ENCODE data around the gene SPATS2L.
"Not testable (repeated sequence)": the region's sequence is repeated elsewhere in the genome, so short reads cannot be mapped to it uniquely, and the experiment has no call there.

Gene SPATS2L

DNA sequence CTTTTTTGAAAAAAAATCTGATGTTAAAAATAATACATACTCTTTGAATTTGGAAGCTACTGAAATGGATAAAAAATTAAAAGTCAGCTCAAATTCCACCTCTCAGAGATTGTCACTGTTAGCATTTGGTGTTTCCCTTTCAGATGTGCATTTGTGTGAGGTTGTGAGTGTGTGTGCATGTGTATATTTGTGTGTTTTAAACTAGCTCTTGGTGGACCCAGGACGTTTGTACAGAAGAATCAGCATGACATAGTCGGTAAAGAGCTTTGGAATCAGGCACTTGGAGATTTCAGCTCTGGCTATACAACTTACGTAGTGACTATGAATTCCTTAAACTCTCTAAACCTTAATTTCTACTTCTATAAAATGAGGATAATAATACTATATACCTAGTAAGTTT is 14.5 kb downstream of the SPATS2L start:
- no peak for DNase-seq

DNA sequence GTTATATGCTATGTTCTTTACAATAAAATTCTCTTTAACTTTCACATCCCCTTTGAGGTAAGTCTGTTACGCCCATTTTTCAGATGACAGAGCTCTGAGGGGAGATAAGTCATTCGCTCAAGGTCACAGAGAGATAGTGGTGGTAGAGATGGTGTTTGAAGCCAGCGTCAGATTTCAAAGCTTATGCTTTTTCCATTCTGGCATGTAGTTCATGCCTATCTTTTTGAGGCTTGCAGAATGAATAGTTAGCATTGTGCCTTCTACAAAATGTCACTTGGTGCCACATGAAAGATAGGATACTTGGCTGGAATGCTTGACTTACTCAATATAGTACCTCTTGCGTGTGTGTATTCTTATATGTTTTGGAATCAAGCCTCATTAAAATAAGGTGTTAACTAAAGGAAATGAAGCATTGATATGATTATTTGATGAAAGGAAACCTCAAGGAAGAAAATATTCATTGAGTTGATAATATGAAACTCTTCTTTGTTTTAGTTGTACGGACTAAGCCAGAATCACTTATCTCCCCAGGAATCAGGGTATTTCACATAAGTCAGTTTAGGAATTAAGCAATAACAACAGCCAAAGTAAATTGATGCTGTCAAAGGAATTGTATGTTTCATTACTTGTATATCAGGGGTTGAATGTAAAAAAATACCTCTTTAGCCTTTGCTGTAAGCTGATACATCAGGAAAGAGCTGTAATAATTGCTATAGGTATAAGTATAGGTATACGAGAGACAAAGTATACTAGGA is 15.5 kb downstream of the SPATS2L start:
- no peak for DNase-seq

DNA sequence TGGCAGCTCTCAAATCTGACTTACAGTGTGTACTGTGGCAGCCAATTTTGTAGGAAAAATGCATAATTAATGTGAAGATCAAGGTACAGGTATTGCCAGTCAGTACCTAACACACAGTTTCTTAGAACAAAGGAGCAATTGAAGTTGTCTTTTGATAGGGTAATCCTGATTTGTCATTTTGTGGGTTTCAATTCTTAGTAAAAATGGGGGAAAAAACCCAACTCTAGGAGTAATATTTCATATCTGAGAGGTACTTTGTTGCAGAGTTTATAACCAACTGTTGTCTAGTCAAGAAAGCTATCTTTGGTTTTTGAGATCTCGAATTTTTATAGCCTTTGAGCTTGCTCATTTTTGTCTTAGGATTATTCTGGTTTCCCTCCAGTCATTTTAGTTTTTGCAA is 16.1 kb downstream of the SPATS2L start:
- DNase-seq = no peak

DNA sequence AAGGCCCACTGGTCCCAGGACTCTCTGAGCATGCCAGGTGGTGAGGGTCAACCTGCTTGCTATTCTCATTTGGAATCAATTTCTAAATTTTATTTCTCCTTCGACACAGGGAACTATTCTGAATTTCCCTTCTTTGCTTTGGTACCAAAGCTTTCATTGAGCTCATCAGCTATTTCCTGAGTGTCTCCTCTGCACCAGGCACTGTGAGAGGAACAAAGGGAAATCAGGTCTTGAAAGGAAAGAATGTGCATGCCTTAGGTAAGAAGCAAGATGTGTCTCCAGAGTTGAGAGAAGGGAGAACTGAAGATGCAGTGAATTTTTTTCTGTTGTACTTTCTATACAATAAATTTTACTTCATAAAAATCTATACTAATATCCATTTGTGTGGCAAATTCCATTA is 17.9 kb downstream of the SPATS2L start:
- DNase-seq = no peak

DNA sequence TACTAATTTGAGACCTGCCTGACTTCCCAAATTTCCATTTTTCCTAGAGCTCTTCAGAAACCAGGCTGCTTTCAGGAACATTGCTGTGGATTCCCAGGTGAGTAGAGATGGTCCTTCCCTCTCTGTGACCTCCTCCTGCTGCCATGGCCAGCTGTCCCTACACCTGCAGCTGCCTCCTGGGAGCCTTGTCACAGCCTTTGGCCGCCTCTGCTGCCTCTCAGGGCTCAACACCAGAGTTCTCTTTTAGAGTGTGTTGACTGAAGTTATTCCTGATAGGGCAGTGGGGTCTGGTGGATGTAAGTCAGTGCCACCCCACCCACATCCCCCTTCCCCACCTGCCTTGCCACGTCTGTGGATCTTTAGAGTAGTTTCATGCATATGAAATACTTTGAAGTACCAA is 22.9 kb downstream of the SPATS2L start:
- no peak for DNase-seq

DNA sequence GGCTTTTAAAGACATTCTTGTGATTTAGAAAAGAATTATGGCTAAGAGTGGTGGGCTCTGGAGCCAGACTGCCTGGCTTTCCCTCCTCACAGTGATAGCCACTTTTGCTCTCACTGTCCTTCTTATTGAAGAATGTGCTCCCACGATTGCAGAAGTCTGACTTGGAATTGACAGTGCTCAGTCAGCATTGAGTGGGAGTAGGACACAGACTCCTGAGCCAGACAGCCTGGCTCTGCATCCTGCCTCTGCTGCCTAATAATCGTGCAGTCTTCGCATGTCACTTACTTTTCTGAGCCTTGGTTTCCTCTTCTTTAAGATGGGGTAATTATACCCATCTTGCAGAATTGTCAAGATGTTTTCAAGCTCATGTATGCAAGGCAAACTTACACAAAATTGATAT is 23.3 kb downstream of the SPATS2L start:
- DNase-seq = no peak

DNA sequence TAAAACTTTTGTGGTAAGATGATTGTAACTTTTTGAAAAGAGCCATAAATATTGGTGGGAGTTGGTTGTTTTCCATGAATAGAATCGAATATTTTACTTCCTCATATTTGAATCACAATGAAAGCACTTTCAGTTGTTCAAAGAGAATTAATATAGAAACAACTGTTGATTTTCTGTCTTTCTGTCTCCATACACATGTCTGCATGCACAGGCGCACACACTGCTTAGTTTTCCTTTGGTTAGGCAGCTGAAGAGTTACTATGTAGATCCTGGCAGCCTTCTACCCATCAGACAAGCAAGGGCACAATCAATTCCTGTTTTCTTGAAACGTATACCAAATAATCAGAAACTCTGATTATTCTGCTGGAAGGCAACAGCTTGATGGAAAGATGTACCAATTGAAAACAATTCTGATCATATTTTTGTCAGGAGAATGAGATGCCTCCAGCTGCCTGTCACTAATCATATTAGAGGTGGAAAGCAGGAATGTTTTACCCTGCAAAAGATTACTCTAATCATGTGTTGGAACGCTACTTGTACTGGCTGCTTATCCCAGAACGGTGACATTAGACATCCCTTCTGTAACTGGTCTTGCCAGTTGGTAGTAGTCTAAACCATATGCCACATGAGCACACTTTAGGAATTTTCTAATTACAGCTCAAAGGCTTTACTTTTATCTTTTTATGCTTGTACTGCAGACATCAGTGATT is 24.0 kb downstream of the SPATS2L start:
- no peak for DNase-seq

DNA sequence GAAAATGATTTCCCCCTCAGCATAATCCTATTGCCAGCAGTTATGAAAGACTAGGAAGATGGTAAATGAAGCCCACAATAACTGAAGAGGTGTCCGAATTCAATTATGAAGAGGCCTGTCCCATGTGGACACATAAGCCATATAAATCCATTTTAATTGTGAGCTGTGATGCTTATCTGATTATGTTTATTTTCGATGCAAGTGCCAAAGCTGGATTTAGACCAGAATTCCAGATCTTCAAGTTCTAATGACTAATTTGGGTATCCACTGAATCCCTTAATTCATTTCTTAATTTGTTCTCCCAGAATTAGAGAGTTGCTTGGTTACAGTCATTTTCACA is 24.5 kb downstream of the SPATS2L start:
- no peak for DNase-seq

DNA sequence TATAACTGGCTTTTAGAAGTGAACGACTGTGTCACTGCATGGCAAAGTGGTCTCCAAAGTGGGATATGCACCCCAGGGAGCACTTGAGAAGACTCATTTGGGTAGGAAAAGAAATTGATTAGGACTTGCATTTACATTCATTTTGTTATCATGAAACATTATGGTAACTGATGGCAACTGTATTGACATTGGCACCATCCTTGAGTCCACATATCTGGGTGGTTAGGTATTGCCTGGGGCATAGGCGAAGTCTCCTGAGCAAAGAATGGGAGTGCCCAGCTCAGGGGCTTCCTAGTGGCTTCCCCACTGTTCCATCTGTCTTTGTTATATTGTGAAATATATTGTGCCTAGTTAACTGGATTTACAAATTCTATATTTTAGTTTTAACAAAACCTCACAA is 29.2 kb downstream of the SPATS2L start:
- no peak for DNase-seq

DNA sequence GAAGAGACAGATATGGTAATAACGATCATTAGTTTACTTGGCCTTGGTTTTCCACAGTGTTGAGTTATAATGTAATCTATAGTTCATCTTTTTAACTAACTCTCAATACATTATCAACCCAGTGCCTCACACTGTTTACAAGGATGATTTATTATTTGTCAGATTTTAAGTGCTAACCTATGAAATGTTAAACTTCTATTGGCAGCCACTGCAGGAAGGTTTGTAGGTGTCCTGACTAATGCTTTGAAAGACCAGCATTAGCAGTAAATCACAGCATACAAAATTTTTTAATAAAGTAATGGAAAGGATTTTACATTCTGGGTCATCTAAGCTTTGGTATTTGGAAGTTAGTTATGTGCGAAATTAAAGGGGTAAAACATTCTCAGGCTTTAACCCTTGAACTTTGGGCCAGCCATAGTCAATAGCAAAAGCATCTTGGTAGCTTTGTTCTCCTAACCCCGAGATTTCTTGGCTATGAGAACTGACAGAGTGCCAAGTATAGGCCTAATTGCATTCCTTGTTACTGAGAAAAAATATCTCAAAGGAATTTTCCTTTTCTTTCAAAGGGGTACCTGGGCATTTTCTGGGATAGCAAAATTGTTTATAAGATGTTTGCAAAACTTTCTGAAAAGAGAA is 30.6 kb downstream of the SPATS2L start:
- DNase-seq = no peak

DNA sequence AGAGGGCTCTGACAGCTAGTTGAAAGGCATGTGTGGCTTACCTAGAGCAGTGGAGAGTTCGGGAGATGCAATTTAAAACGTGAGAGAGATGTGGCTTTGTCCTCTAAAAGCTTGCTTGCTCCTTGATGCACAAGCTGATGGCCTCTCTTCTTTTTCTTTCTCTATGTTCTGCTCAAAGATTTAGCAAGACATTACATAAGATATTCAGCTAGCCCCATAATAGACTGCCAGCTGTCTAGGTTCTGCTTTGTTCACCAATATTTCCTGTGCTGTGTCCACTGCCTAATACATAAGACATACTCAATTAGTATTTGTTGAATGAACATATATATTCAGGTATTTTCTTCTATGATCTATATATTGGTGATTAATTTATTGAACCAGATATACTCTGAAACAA is 31.1 kb downstream of the SPATS2L start:
- DNase-seq = no peak

DNA sequence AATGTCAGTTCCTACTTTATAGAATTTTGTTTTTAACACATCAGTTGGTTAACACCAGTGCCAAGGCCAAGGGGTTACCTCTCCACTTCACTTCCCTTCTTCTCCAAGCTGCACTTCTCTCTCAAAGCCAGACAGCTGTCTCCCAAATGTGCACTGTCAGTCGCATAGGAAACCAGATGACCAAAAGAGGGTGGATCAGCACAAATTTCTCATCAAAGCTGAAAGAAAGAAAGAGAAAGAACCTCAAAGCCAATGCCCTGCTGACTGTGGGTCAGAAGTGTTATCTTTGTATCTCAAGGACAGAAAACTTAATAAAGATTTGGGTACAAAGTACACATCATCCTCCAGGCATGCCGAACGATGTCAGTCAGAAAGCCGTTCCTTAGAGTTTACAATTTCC is 32.2 kb downstream of the SPATS2L start:
- no peak for DNase-seq

DNA sequence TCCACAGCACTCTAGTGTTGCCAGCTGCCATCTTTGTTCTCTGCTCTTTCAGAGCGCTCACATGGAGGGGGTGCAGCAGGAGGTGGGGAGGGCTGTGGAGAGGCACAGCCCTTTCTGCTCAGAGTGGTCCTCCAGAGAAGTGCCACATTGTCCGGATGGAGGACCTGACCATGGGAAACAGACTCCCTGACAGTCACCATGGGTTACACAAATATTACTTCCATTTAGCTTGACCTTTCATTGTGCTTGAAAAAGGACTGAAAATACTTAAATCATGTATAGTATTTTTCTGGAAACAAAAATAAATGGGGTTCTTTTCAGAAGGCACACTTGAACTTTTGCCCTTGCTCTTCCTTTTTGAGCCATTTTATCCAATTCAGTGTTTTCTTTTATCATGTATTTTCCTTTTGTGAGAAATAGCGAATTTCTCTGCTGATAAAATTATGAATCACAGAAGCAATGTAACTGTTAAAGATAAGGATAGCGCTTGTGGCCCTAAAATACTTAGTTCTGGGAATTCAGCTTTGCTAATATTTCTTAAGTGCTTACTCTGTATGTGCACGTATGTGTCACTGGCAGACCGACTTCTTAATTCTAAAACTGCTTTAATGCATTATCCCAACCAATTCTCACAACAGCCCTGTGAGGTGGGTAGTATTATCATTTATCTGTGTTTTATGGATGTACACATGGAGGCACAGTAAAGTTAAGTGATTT is 34.2 kb downstream of the SPATS2L start:
- no peak for DNase-seq

DNA sequence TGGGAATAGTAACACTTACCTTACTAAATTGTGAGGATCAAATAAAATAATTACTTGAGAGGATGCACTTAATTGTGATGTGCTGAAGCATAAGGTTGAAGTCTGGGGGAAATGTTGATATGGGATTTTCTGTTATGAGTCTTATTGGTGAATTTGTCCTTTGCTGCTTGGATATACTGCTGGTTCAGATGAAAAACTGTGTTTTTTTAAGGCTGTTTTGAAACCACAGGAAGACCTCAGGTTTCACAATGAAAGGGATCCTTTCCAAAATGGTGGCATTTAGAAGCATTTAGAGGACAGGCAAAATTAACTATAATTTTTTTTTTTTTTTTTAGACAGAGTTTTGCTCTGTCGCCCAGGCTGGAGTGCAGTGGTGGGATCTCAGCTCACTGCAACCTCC is 34.9 kb downstream of the SPATS2L start:
- no peak for DNase-seq

DNA sequence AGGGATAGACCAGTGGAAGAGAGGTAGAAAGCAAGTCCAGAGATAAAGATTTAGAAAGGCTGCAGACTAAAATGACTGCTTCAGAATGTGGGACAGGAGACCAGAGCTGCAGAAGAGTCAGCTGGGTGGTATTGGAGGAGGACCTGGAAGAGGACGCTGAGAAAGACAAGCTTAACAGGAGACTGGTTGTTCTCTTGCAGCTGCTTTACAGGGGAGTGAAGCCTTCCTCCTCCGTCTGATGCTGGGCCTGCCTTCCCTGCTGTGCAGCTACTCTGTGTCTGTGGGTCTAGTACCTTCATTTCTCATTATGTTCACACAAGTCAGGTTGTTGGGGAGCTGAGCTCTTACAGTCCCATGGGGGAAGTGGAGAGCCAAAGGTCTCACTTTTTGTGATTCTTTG is 35.7 kb downstream of the SPATS2L start:
- no peak for DNase-seq

DNA sequence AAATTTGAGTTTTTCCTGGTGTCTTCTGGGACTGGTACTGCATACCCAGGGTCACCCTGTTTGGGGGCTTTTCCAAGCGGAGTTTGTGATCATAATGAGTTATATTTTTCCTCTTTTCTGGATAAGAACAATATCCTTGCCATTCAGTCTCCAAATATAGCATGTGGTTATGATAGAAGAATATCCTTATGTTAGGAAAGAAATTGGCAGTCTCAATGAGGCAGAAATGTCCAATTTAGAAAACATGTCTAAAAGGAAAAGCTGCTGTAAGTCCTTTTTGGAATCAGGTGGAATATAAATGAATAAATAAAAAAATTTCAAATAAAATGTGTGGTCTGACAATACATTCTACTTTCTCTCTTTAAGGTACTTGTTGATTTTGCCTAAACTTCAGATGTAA is 36.2 kb downstream of the SPATS2L start:
- no peak for DNase-seq

DNA sequence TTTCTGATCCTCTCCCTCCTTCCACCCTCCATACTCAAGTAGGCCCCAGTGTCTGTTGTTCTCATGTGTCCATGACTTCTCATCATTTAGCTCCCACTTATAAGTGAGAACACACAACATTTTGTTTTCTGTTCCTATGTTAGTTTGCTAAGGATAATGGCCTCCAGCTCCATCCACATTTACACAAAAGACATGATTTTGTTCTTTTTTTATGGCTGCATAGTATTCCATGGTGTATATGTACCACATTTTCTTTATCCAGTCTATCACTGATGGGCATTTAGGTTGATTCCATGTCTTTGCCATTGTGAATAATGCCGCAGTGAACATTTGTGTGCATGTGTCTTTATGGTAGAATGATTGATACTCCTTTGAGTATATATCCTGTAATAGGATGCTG is 37.7 kb downstream of the SPATS2L start:
- DNase-seq = not testable (repeated sequence)

DNA sequence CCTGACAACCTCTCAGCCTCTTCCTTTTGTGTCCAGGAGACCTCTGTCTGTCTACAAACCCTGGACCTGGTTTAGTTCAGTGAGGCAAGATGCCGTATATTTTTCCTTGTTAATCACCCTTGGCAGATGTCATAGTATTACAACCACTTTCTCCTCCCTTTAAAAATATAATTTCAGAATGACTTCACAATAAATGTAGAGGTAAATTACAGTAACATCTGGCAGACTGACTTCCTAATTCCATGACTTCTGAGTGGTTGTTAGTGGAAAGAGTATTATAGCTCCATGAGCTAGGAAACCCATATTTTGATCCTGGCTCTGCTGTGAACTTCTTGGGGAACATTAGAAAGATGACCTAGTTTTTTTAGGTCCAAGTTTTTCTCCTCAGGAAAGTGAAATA is 39.5 kb downstream of the SPATS2L start:
- DNase-seq = no peak

DNA sequence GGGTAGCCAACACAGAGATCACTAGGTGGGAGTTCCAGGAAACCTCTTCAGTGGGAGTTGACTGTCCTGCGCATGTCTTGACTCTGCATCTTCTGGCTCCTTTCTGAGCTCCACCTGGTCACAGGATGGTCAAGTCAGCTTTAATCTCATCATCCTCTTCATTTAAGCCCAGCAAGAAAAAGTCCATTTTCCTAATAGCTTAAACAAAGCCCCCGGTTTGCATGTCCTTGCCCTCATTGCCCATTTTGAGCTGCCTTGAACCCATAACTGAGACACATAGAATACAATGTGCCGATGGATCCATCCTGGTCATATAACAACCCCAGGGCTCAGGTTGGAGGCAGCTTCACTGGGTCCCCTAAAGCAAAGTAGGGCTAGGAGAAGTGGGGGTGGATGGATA is 40.8 kb downstream of the SPATS2L start:
- no peak for DNase-seq

DNA sequence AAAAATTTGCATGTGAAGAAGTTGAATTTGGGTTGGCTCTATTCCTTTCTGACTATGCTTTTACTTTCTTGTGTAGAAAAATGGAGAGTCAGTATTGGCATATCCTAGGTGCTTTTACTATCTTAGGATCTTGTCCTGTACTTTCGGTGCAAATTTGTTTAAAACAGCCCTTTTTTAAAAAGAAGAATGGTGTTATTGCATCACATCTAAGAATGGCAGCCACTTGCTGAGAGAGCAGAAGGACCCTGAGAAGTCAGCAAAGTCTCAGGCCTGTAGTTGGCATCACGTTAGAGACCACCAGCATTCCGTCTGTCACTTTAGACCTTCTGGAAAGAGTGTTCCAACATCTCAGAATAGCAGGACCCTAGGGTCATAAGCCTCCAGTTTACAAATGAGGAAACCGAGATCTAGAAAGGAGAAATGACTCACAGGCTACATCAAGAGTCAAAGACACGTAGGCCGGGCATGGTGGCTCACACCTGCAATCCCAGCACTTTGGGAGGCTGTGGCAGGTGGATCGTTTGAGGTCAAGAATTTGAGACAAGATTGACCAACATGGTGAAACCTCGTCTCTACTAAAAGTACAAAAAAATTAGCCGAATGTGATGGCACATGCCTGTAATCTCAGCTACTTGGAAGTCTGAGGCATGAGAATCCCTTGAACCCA is 42.5 kb downstream of the SPATS2L start:
- DNase-seq = no peak

DNA sequence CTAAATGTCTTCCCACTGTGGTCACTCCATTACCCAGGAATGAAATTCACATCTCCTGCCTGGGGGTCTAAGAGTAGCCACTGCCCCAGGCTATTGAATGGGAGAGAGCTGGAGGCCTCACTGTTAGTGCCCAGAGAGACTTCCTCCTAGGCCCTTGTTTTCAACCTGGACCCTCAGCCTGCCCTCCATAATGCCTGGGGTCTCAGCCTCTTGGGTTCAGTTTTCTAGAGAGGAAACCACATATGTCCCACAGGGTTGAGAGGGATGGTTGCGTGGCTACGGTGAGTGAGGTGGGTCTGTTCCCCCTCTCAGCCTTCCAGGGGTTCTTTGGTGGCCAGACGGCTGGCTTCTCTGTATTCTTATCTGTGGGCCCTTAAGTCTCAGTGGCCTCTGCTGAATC is 43.4 kb downstream of the SPATS2L start:
- no peak for DNase-seq

DNA sequence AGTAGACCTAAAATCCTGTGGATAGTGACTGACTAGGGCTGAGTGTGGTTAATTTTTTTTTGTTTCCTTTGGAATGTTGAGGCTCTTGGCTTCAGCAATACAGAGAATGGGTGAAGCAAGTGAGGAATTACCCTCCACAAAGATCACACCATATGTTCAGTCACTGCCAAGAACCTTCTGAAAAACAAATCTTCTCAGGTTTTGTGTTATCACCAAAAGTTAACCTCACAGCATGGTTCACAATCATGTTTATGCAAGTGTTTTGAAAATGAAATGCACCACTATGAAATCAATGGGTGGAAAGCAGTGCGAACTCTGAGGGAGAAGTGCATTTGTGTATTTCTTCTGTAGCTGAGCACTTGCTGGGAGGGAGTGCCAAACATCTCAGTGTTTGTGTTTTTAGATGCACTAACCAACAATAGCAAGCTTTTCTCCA is 44.4 kb downstream of the SPATS2L start:
- no peak for DNase-seq

DNA sequence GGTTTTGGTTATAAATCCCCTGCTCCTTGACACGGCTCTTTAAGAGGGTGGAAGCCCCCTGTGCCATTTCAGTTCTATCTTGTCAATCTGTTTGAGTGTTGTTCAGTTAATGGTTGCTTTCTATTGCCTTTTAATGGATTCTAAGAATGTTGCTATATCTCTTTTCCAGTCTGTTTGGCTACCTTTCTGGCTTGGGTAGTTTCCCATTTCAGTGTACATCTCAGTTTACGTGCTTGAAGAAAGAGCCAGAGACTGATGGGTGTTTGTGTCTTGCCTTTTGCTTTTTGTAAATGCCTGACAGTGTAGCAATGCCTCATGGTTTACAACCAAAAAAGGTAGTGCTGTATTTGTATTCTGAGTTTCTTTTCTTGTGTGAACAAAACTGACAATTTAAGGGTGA is 45.3 kb downstream of the SPATS2L start:
- DNase-seq = no peak

All from NCI-H2029 treated with DMSO at 0.1 percent for 48 hours (cell line).